ENCODE measurements around the gene NOTCH1. TPM values are rescaled to one million over a fixed set of nuclear protein-coding genes. Genes with fewer than 3 reads are reported as not detected.

NOTCH1 gene
- total RNA-seq, 4 donors from 2014 or later: 38.2 to 95.7 (median 53.8) TPM

DNA sequence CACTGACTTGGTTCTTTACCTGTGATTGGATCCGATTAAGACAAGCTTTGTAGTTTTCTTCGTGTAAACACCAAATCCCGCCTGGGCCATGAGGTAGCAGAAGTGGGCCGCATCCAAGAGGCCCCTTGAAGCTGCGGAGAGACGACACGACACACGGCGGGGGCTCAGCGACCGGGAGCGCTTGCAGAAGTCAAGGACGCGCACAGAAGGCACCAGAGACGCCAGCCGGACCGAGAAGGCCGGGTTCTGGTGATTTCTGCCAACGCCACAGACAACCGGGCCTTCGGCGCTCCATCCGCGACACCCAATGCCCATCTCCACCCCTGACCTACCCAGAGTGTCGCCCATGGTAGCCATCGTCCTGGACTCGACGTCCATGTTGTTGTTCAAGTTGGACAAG, 86.4 kb downstream of the NOTCH1 start:
- H3K27me3 ChIP-seq: no peaks in the 10 kb centered on the region
- TF ChIP-seq, protein P1, sequence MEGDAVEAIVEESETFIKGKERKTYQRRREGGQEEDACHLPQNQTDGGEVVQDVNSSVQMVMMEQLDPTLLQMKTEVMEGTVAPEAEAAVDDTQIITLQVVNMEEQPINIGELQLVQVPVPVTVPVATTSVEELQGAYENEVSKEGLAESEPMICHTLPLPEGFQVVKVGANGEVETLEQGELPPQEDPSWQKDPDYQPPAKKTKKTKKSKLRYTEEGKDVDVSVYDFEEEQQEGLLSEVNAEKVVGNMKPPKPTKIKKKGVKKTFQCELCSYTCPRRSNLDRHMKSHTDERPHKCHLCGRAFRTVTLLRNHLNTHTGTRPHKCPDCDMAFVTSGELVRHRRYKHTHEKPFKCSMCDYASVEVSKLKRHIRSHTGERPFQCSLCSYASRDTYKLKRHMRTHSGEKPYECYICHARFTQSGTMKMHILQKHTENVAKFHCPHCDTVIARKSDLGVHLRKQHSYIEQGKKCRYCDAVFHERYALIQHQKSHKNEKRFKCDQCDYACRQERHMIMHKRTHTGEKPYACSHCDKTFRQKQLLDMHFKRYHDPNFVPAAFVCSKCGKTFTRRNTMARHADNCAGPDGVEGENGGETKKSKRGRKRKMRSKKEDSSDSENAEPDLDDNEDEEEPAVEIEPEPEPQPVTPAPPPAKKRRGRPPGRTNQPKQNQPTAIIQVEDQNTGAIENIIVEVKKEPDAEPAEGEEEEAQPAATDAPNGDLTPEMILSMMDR (IDR thresholded peaks at IDR 0.05): no peak
- no peak for TF ChIP-seq POLR2A (IDR thresholded peaks at IDR 0.05)
- no peaks in the 10 kb centered on the region for H3K9me3 ChIP-seq
- no peaks in the 10 kb centered on the region for H3K4me1 ChIP-seq
- H3K36me3 ChIP-seq: peaks cover 0 to 100% (median 0%) of the 10 kb centered on the region in 3 donors
- H3K4me3 ChIP-seq: no peak overlapping the region
- no peak for DNase-seq
- H3K27ac ChIP-seq: no peak overlapping the region

DNA sequence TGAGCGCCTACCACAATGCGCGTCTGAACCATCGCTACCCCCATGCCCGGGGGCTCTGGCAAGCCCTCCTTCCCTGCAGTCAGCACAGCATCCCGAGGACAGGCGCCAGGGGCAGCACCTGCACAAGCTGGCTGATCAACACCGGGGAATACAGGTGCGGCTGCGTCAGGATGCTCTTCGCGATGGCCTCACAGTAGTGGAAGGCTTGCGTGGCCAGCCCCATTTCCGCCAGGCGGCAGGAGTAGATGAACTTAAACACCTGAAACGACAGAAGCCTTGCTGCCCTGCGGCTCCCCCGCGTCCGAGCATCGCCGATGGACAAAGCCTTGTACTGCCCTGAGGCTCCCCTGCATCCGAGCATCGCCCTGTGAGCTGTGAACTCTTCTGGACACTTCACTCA, 88.5 kb downstream of the NOTCH1 start:
- Histone ChIP-seq H3K27ac (no peak overlapping the region), H3K4me1 (no peaks in the 10 kb centered on the region), H3K36me3 (peaks cover 0 to 93% (median 0%) of the 10 kb centered on the region in 3 donors), H3K4me3 (no peak overlapping the region), H3K9me3 (no peaks in the 10 kb centered on the region), H3K27me3 (no peaks in the 10 kb centered on the region)
- DNase-seq: no peak
- TF ChIP-seq, protein P1 (IDR thresholded peaks at IDR 0.05): no peak
- no peak for TF ChIP-seq POLR2A (IDR thresholded peaks at IDR 0.05)

DNA sequence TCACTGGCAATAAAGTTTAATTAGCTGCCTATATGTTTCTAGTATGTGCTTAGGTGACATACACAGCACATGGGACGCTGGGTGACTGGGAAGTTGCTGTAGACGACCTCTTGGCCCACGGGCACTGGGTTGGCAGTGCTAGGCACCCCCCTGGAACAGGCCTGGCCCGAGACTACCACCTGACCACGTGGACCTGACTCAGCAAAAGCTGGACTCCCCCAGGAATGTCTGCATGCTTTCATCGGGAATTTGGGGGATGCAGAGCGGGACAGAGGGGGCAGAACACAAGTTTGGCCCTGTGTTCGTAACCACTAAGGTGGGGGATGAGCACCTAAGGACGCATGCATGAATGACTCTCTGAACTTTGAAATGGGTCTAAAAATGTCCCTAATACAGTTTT, 89.6 kb downstream of the NOTCH1 start:
- H3K27ac ChIP-seq: no peak overlapping the region
- peaks cover 0 to 91% (median 0%) of the 10 kb centered on the region in 3 donors for H3K36me3 ChIP-seq
- H3K4me1 ChIP-seq: no peaks in the 10 kb centered on the region
- no peak for DNase-seq
- H3K9me3 ChIP-seq: no peaks in the 10 kb centered on the region
- TF ChIP-seq POLR2A (IDR thresholded peaks at IDR 0.05): no peak
- TF ChIP-seq, protein P1 (IDR thresholded peaks at IDR 0.05): no peak
- no peak overlapping the region for H3K4me3 ChIP-seq
- no peaks in the 10 kb centered on the region for H3K27me3 ChIP-seq

DNA sequence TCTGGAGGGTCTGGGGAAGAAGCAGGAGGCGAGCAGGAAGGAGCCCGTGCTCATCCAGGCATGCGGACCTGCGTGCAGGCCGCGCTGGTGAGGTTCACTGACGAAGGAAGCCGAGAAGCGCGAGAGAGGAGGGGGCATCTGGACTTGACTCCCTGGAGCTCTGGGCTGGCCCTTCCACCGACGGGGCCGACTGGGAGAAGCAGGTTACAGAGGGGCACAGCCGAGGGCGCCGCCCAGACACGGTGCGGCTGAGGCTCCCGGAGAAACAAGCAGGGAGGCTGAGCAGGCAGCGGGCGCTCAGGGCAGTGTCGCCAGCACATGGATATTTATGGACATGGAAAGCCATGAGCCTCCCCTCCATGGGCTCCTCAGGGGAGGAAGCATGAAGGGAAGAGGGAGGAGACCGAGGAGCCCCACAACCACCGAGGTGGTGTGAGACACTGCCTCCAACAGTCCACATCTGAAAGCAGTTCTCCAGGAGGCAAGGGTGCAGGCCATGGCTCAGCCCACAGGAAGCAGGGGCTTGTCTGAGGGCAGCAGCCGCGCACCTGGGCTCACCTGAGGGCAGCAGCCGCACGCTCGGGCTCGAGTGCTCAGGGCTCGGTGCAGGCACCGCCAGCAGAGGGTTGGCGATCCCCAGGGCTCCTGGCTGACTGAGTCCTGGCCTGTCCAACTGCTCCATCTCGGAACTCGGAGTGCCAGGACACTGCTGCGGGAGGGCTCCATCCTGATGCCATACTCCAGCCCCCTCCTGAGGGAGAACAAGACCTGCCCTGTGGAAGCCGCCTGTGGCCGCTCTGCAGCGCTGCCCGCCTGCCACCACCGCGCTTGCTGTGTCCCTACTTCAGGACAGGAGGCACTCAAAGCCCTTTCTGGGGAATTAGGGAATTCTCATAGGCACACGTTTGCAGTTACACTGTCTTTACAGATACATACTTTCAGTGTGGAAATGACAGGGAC, 90.5 kb downstream of the NOTCH1 start:
- H3K27ac ChIP-seq: no peak overlapping the region

DNA sequence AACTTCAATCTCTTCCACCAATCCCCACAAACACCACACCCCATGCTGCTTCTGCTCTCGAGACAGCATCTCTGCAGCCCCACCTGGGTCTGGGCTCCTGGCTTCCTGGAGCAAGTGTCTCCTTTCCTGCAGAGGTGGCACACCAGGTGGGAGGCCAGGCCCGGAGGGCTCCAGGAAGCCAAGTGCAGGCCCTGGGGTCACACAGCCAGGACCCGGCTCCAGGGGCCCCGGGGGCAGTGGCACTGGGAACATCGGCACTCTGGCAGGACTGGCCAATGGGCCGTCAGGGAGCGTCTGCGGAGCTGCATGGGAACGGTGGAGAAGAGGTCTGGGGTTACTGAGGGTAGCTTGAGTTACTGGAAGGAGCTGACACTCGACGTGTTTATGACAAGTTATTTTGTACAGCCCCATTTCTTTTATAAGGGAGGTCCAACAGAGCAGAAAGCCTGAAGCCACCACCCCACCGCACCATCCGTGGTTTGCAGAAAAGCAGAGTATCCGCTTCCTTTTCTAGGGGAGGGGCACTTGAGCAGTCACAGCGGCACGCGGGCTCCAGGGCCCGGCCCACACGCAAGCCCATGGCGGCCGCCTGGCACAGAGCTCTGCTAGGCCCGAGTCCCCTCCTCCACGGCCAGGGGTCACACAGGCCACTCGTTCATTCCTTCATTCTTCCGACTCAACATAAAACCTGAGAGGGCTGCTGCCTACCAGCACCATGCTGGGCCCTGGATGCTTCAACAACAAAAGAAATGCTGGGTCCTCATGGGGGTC, 91.6 kb downstream of the NOTCH1 start:
- DNase-seq: no peak
- TF ChIP-seq, protein P1 (IDR thresholded peaks at IDR 0.05): no peak
- no peak for TF ChIP-seq POLR2A (IDR thresholded peaks at IDR 0.05)
- no peaks in the 10 kb centered on the region for H3K4me1 ChIP-seq
- H3K27me3 ChIP-seq: no peaks in the 10 kb centered on the region
- no peak overlapping the region for H3K4me3 ChIP-seq
- no peak overlapping the region for H3K27ac ChIP-seq
- no peaks in the 10 kb centered on the region for H3K9me3 ChIP-seq
- peaks cover 0 to 91% (median 0%) of the 10 kb centered on the region in 3 donors for H3K36me3 ChIP-seq

More for the DNA sequence above, 90.5 kb downstream of the NOTCH1 start:
- TF ChIP-seq POLR2A (IDR thresholded peaks at IDR 0.05): no peak
- TF ChIP-seq, protein P1 (IDR thresholded peaks at IDR 0.05): no peak
- H3K27me3 ChIP-seq: no peaks in the 10 kb centered on the region
- no peak overlapping the region for H3K4me3 ChIP-seq
- peaks cover 0 to 91% (median 0%) of the 10 kb centered on the region in 3 donors for H3K36me3 ChIP-seq
- no peaks in the 10 kb centered on the region for H3K9me3 ChIP-seq
- DNase-seq: no peak
- H3K4me1 ChIP-seq: no peaks in the 10 kb centered on the region

Data from Peyer's patch (tissue), 4 donors.